Erythroblast (primary cell): Measurements from ENCODE around the gene ZNF587.
"Not testable (repeated sequence)": the region's sequence is repeated elsewhere in the genome, so short reads cannot be mapped to it uniquely, and the experiment has no call there.

Source experiments
- DNase-seq, 2 experiments: peaks; one replicate each; lab custom pipeline; 2025; lab: John Stamatoyannopoulos, UW
- GATA1 ChIP-seq: IDR thresholded peaks from 2 replicates; pipeline ENCODE4 v1.6.1; 2011; ENCODE audit warnings: low read depth, mild to moderate bottlenecking, control low read depth, low read length, moderate library complexity
- POLR2A ChIP-seq: IDR thresholded peaks from 2 replicates; pipeline ENCODE4 v1.6.1; 2011; ENCODE audit warnings: mild to moderate bottlenecking, low read length

The ZNF587 gene

GRCh38 chr19:57849666-57850473 lies at the start of gene ZNF587:
Gene ZNF587, plus strand, starts transcription at chr19:57849859. Its CDS starts 180 bp downstream, at chr19:57850039.
- TF ChIP-seq POLR2A = peak; percentile 78

GRCh38 chr19:57800696-57801095 lies 49.0 kb upstream of the ZNF587 start:
- TF ChIP-seq GATA1 (no peak), POLR2A (no peak)
- DNase-seq = no peak

More at GRCh38 chr19:57849666-57850473, at the start of gene ZNF587:
- peak; percentile 91 to 92 for DNase-seq

GRCh38 chr19:57802269-57802668 lies 47.4 kb upstream of the ZNF587 start:
- peak; percentile 15 to 36 for DNase-seq
- TF ChIP-seq GATA1 (no peak), POLR2A (no peak)

- no peak for DNase-seq
- TF ChIP-seq GATA1 = no peak
- no peak for TF ChIP-seq POLR2A
Observed at GRCh38 chr19:57803265-57803593, 46.4 kb upstream of the ZNF587 start.

DNA sequence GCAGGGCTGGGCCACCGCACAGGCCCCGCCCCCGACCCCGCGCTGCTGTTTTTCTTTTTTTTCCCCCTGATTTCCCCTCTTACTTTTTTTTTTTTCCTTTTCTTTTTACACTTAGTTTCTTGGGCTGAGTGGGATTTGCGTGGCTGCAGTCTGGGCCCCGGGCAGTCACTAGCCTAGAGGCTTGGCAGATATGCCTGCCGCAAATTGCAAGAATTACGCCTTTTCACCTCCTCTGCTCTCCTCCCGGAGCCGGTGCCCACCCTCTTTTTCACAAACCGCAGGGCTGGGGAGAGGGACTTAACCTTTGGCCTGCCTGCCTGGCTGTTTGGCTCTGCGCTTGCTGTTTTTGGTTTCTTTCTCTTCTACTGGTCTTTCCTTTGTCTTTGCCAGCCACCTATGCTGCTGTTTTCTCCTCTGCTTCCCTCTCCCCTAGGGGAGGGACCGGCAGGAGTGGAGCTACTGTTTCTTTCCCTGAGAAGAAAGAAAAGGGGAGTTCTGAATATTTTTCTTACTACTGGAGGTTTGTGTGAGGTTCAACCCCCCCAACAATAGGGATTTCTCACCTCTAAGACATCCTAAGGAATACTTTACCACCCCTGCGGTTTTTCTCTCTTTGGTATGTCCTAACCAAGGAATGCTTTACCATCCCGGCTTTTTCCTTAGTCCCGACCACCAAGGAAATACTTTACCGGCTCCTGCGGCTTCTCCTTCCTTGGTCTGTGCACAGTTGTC lies 45.9 kb upstream of the ZNF587 start:
- peak; percentile 64 to 66 for DNase-seq
- no peak for TF ChIP-seq POLR2A
- no peak for TF ChIP-seq GATA1

DNA sequence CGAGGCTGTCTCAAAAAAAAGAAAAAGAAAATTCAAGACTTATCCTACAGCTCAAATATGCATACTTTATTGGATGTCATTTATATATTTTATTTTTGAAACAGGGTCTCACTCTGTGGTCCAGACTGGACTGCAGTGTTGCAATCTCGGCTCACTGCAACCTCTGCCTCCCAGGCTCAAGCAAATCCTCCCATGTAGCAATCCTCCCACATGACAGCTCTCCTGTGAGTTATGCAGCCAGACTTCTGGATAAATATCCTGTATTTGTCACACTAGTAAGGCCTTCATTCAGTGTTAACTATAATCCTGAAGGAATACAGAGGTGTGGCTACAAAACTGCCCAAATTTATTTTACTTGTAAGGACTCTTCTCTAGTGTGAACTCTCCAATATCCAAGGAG lies 42.1 kb upstream of the ZNF587 start:
- TF ChIP-seq POLR2A (no peak), GATA1 (no peak)
- no peak for DNase-seq

- DNase-seq = not testable (repeated sequence)
Observed at GRCh38 chr19:57810410-57811295, 39.0 kb upstream of the ZNF587 start.

DNA sequence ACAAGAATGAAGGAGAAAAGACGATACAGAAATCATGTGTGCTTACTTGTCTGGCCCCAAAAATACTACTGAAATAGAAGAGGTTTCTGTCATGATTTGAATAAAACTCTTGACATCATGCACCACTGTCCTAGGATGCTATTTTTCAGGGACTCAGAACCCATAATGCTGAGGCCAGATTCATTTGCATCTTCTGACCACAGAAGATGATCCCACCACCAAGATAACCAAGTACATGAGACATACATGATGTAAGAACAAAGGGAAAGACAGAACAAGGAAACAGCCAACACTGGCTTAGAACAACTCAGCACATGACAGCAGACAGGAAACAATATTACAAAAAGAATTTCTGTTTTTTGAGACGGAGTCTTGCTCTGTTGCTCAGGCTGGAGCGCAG lies 37.4 kb upstream of the ZNF587 start:
- TF ChIP-seq POLR2A = no peak
- no peak for TF ChIP-seq GATA1

GRCh38 chr19:57812975-57813820 lies 36.5 kb upstream of the ZNF587 start:
- not testable (repeated sequence) for DNase-seq

More for the DNA sequence above, 37.4 kb upstream of the ZNF587 start:
- no peak for DNase-seq

DNA sequence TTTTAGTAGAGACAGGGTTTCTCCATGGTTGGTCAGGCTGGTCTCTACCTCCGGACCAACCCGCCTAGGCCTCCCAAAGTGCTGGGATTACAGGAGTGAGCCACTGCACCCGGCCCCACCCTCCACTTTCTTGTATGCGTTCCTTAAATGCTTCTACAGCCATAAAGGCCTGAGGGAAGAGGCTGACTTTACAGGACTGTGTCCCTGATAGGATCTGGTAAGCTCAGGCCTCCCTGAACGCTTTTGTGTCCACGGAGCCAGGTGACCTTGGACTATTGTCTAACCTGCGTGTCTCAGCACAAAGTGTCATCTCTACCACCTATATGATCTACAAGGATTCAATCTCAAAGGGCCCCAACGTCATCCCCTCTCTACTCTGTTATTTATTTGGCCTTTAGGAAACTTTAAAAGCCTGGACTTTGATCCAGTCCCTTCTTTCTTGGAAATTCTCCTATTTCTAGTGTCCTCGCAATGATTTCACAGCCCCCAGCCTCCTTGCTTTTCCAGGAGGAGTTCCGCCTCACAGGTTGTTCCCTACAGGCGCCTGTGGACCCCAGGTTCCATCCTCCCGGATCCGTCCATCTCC lies 35.6 kb upstream of the ZNF587 start:
- TF ChIP-seq GATA1 = no peak
- no peak for TF ChIP-seq POLR2A

GRCh38 chr19:57814505-57815246 lies 35.0 kb upstream of the ZNF587 start, which contains the start of gene ZNF552:
Gene ZNF552, minus strand, starts transcription at chr19:57814913. Its CDS starts 170 bp downstream, at chr19:57814743.
- peak; percentile 91 to 92 for DNase-seq
- TF ChIP-seq POLR2A (peak; percentile 88), GATA1 (no peak)

More for the DNA sequence above, 35.6 kb upstream of the ZNF587 start:
- DNase-seq = peak; percentile 17 to 23
